GM06990 (cell line): ENCODE measurements around the gene PPA1.

ENCODE experiments used
- DNase-seq: peaks from one replicate; pipeline ENCODE4 v3.0.0-alpha.2; 2011; ENCODE audit not compliant: insufficient read length; ENCODE audit errors: extremely low read depth
- H3K27me3 ChIP-seq: replicated peaks from 2 replicates; pipeline ENCODE4 v1.6.0; 2011; ENCODE audit warnings: low read length; ENCODE audit not compliant: control insufficient read depth, insufficient read depth
- H3K36me3 ChIP-seq: 2 replicates; pipeline ENCODE4 v1.5.1; 2011; ENCODE audit warnings: low read length; ENCODE audit not compliant: control insufficient read depth, insufficient read depth
- H3K4me3 ChIP-seq: replicated peaks from 2 replicates; pipeline ENCODE4 v1.5.1; 2011; ENCODE audit warnings: low read depth, mild to moderate bottlenecking, control low read depth, low read length
- TF ChIP-seq, protein P1 (sequence below): IDR thresholded peaks from 2 replicates; pipeline ENCODE4 v1.5.1; 2011; ENCODE audit warnings: low read length, control low read depth, mild to moderate bottlenecking, inconsistent platforms; ENCODE audit not compliant: insufficient read depth, poor library complexity, severe bottlenecking

Gene PPA1

DNA sequence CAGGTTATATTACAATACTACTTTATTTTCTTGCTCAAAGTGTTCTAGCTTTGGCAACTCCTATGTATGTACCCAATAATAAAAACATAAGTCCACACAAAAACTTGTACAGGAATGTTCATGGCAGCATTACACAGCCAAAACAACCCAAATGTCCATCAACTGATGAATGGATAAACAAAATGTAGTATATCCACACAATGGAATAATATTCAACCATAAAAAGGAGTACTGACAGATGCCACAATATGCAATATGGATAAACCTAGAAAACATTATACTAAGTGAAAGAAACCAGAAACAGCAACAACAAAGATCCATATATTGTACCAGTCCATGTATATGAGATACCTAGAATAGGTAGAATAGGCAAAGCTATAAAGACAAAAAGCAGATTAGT lies 21.0 kb downstream of the PPA1 start:
- TF ChIP-seq, protein P1, sequence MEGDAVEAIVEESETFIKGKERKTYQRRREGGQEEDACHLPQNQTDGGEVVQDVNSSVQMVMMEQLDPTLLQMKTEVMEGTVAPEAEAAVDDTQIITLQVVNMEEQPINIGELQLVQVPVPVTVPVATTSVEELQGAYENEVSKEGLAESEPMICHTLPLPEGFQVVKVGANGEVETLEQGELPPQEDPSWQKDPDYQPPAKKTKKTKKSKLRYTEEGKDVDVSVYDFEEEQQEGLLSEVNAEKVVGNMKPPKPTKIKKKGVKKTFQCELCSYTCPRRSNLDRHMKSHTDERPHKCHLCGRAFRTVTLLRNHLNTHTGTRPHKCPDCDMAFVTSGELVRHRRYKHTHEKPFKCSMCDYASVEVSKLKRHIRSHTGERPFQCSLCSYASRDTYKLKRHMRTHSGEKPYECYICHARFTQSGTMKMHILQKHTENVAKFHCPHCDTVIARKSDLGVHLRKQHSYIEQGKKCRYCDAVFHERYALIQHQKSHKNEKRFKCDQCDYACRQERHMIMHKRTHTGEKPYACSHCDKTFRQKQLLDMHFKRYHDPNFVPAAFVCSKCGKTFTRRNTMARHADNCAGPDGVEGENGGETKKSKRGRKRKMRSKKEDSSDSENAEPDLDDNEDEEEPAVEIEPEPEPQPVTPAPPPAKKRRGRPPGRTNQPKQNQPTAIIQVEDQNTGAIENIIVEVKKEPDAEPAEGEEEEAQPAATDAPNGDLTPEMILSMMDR: no peak
- no peak for DNase-seq
- Histone ChIP-seq H3K27me3 (no peaks in the 10 kb centered on the region), H3K36me3 (peaks cover 16% of the 10 kb centered on the region), H3K4me3 (no peak overlapping the region)

DNA sequence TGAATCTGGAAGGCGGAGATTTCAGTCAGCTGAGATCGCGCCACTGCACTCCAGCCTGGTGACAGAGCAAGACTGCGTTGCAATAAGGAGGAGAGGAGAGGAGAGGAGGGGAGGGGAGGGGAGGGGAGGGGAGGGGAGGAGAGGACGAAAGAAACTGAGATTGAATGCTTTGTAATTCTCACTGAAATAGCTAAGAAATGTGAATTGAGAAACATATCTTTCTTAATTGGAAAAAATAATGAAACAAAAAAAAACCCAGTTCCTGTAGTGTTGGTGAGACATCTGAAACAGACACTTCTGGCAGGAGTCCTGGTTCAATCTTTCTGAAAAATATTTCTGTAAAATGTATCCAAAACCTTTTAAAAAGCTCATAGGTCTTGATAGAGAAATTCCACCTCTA lies 26.5 kb downstream of the PPA1 start:
- Histone ChIP-seq H3K36me3 (peaks cover 14% of the 10 kb centered on the region), H3K27me3 (no peaks in the 10 kb centered on the region), H3K4me3 (no peak overlapping the region)
- DNase-seq: no peak
- TF ChIP-seq, protein P1: no peak

DNA sequence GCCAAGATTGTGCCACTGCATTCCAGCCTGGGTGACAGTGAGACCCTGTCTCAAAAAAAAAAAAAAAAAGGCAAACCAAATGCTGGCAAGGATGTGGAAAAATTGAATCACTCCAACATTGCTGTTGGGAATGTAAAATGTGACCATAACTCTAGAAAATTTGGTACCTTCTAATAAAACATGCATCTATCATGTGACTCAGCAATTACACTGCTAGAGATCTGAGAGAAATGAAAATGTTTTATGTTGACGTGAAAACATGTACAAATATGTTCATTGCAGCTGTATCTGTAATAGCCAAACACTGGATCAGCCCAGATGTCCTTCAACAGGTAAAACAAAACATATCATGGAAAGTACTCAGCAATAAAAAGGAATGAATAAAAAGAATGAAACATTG lies 32.1 kb downstream of the PPA1 start:
- H3K36me3 ChIP-seq: peaks cover 9% of the 10 kb centered on the region
- no peak overlapping the region for H3K4me3 ChIP-seq
- TF ChIP-seq, protein P1: no peak

DNA sequence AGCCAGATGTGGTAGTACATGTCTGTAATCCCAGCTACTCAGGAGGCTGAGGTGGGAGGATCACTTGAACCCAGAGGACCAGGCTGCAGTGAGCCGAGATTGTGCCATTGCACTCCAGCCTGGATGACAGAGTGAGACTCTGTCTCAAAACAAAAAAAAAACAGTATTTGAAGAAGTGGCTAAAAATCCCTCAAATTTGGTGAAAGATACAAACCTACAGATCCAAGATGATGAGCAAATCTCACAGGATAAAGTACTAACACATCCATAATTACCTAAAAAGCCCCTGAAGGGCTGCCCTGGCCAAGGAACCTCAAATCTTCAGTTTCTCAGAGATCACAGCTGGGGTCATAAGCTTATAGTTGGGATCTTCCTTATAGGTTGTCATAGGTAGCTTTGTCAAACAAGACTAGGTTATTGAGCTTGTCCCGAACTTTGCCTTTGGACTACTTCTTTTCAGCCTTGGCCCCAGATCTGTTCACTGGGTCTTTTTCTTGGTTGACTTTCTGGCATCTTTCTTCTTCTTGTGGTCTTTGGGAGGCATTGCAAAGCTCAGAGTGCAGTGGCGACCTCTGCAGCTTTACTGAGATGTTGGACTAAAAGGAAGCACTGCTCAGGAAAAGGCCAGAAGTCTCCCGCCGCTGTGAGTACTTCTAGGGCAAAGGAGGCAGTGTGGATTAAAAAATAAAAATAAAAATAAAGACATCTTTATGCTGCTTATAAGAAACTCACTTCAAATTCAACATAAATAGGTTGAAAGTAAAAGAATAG lies 34.3 kb downstream of the PPA1 start:
- no peak for DNase-seq
- TF ChIP-seq, protein P1: no peak
- H3K36me3 ChIP-seq: peaks cover 7% of the 10 kb centered on the region
- no peak overlapping the region for H3K4me3 ChIP-seq
- H3K27me3 ChIP-seq: no peaks in the 10 kb centered on the region

More for the DNA sequence above, 32.1 kb downstream of the PPA1 start:
- no peak for DNase-seq
- H3K27me3 ChIP-seq: no peaks in the 10 kb centered on the region

DNA sequence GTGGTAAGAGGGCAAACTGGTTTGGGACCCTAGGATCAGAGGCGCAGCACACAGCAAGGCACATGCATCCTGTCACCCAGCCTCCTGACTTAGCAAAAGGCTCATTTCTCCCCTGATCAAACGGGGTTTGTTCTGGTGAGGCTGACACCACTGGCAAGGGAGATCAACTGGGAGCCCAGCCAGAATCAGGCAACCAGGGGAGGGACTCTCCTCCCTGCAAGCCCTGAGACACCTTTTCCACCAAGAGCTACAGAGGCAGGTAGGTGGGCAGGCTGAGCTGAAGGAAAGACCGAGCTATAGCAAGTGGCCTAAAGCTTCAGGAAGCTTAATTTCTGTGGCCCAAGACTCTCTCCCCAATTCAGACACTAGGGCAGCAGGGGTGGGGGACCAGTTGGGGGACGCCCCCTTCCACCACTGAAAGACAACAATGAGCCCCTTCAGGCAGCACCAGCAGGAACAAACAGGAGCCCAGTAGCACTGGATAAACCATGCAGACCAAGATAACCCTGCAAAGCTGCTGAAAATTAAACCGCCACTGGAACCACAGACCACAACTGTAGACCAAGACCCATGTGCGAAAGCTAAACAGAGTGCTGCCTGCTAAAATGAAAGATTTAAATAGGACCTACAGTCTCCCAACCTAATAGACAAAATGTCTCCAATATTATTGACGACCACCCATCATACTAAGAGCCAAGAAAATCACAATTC lies 35.8 kb downstream of the PPA1 start:
- DNase-seq: no peak
- TF ChIP-seq, protein P1: no peak
- no peaks in the 10 kb centered on the region for H3K27me3 ChIP-seq
- H3K4me3 ChIP-seq: no peak overlapping the region
- H3K36me3 ChIP-seq: peaks cover 4% of the 10 kb centered on the region
